Activated naive CD8-positive, alpha-beta T cell (primary cell): ENCODE results near the gene HOXB1.
"Not testable (repeated sequence)": the region's sequence is repeated elsewhere in the genome, so short reads cannot be mapped to it uniquely, and the experiment has no call there.

ENCODE experiments used
- H3K27ac Mint-ChIP-seq: one replicate; pipeline ENCODE4 v1.8.0; 2021; ENCODE audit warnings: mixed read lengths
- H3K27me3 Mint-ChIP-seq: one replicate; pipeline ENCODE4 v1.8.0; 2021; ENCODE audit warnings: mixed read lengths
- H3K36me3 Mint-ChIP-seq: one replicate; pipeline ENCODE4 v1.8.0; 2021; ENCODE audit warnings: mixed read lengths
- H3K4me1 Mint-ChIP-seq: one replicate; pipeline ENCODE4 v1.8.0; 2021; ENCODE audit warnings: low read depth, mixed read lengths
- H3K4me3 Mint-ChIP-seq: one replicate; pipeline ENCODE4 v1.8.0; 2021; ENCODE audit warnings: mild to moderate bottlenecking, mixed read lengths
- H3K9me3 Mint-ChIP-seq: one replicate; pipeline ENCODE4 v1.8.0; 2021; ENCODE audit warnings: low read depth, mixed read lengths

The HOXB1 gene

GRCh38 chr17:48544349-48545021 lies 13.7 kb upstream of the HOXB1 start:
- H3K4me3 Mint-ChIP-seq: peak overlapping the region; percentile 97
- H3K27me3 Mint-ChIP-seq: peaks cover 2% of the 10 kb centered on the region
- no peaks in the 10 kb centered on the region for H3K36me3 Mint-ChIP-seq
- peaks cover 55% of the 10 kb centered on the region for H3K4me1 Mint-ChIP-seq
- no peaks in the 10 kb centered on the region for H3K9me3 Mint-ChIP-seq
- peak overlapping the region; percentile 95 for H3K27ac Mint-ChIP-seq

DNA sequence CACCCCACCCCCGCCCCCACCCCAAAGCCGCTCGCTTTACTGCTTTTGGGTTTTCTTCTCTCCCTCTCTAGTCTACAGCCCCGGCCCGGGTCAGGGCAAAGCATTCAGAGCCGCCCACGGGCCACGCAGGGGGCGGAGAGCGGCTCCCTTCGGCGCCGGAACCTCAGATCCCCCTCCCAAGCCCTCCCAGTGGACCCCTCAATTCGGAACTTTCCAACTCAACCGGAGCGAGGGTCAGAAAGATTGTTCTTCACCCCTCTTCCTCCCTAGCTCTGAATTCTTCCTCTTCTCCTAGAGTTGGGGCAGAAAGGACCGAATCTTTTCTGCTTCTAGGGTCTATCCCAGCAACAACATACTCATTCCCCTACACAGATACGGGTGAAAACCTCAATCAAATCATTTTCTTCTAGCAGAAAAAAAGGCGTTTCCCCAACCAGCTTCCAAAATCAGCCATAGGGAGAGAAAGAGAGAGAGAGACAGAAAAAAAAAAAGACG lies 13.1 kb upstream of the HOXB1 start:
- peaks cover 55% of the 10 kb centered on the region for H3K4me1 Mint-ChIP-seq
- peaks cover 2% of the 10 kb centered on the region for H3K27me3 Mint-ChIP-seq
- no peaks in the 10 kb centered on the region for H3K36me3 Mint-ChIP-seq
- peak overlapping the region; percentile 97 for H3K4me3 Mint-ChIP-seq
- peak overlapping the region; percentile 95 for H3K27ac Mint-ChIP-seq
- H3K9me3 Mint-ChIP-seq: no peaks in the 10 kb centered on the region

GRCh38 chr17:48543107-48543853 lies 12.5 kb upstream of the HOXB1 start:
- Mint-ChIP-seq H3K27me3 (peaks cover 2% of the 10 kb centered on the region), H3K36me3 (no peaks in the 10 kb centered on the region), H3K4me3 (peak overlapping the region; percentile 98), H3K9me3 (no peaks in the 10 kb centered on the region), H3K27ac (peak overlapping the region; percentile 95), H3K4me1 (peaks cover 51% of the 10 kb centered on the region)

GRCh38 chr17:48542698-48543106 lies 11.9 kb upstream of the HOXB1 start:
- Mint-ChIP-seq H3K9me3 (no peaks in the 10 kb centered on the region), H3K4me1 (peaks cover 46% of the 10 kb centered on the region), H3K36me3 (no peaks in the 10 kb centered on the region), H3K27me3 (peaks cover 2% of the 10 kb centered on the region), H3K4me3 (peak overlapping the region; percentile 98), H3K27ac (peak overlapping the region; percentile 91)

DNA sequence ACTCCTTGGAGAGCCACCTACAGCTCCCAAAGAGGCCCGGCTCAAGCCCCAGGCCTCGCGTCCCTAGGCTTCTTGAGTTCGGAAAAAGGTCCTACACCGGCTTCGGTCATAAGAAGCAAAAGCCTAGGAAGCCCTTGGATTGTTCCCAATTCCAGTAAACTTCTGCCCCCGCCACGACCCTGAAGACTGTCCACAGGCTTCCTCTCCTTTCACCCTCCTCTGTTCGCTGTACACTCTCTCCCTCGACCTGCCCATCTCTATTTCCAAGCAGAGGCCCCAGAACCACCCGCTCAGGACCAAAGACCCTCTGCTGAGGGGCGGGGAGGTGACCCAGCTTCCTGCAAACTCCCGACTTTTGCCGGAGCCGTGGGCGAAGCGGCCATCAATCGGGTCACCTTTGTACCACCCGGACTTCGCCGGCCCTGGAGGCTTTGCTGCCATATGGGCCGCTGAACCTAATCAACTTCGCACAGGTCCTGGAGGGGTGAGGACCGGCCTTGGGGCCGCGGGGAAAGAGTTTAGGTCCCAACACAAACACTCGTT lies 11.4 kb upstream of the HOXB1 start:
- Mint-ChIP-seq H3K4me1 (peaks cover 44% of the 10 kb centered on the region), H3K36me3 (no peaks in the 10 kb centered on the region), H3K27me3 (peaks cover 2% of the 10 kb centered on the region), H3K9me3 (no peaks in the 10 kb centered on the region), H3K27ac (peak overlapping the region; percentile 99), H3K4me3 (peak overlapping the region; percentile 98)

- Mint-ChIP-seq H3K9me3 (no peaks in the 10 kb centered on the region), H3K36me3 (no peaks in the 10 kb centered on the region), H3K27ac (peak overlapping the region; percentile 99), H3K4me3 (peak overlapping the region; percentile 98), H3K4me1 (peaks cover 41% of the 10 kb centered on the region), H3K27me3 (peaks cover 2% of the 10 kb centered on the region)
These were observed 10.8 kb upstream of the HOXB1 start for GRCh38 chr17:48541577-48542113.

- Mint-ChIP-seq H3K4me1 (peaks cover 38% of the 10 kb centered on the region), H3K9me3 (no peaks in the 10 kb centered on the region), H3K27me3 (peaks cover 2% of the 10 kb centered on the region), H3K27ac (peak overlapping the region; percentile 99), H3K4me3 (peak overlapping the region; percentile 98), H3K36me3 (no peaks in the 10 kb centered on the region)
These were observed 10.3 kb upstream of the HOXB1 start for GRCh38 chr17:48541036-48541576.

- peak overlapping the region; percentile 73 for H3K27ac Mint-ChIP-seq
- peak overlapping the region; percentile 46 for H3K4me3 Mint-ChIP-seq
- H3K4me1 Mint-ChIP-seq: peaks cover 29% of the 10 kb centered on the region
- H3K36me3 Mint-ChIP-seq: no peaks in the 10 kb centered on the region
- peaks cover 2% of the 10 kb centered on the region for H3K27me3 Mint-ChIP-seq
- H3K9me3 Mint-ChIP-seq: no peaks in the 10 kb centered on the region
These were observed 9.4 kb upstream of the HOXB1 start for GRCh38 chr17:48540213-48540612.

DNA sequence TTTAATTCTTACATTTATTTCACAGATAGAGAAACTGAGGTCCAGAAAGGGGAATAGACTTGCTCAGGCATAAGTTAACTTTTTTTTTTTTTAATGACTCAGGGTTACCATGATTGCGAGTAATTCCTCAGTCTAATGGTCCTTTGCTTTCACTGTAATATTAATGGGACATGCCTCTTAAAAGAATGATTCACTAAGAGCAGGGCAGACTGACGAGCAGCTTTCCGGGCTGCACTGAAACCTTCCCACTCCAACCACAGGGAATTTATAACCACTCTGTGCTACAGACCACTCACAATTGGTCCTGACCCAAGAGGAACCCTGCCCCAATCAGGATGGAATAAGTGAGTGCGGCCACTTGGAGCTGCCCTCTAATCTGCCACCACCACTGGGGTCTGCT lies 8.4 kb upstream of the HOXB1 start:
- H3K36me3 Mint-ChIP-seq: no peaks in the 10 kb centered on the region
- peaks cover 23% of the 10 kb centered on the region for H3K4me1 Mint-ChIP-seq
- no peak overlapping the region for H3K4me3 Mint-ChIP-seq
- H3K9me3 Mint-ChIP-seq: no peaks in the 10 kb centered on the region
- H3K27me3 Mint-ChIP-seq: peaks cover 2% of the 10 kb centered on the region
- H3K27ac Mint-ChIP-seq: no peak overlapping the region

DNA sequence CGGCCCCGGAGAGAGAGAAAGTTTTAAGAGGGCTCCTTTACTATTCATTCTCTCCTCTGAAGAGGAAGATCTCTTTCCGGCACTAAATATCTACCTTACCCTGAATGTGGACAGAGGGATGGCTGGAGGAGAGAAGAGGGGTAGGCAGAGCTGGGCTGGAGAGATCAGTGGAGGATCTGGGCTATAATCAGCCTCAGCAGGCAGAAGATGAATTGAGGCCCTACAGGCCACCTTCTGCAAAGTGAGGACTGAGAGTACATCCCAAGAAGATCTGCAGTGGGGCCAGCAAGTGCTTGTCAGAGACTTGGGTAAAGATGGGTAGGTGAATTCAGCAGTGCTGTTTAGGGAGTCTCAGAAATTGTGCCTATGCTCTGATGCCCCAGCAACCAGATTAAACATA lies 6.5 kb upstream of the HOXB1 start:
- H3K9me3 Mint-ChIP-seq: no peaks in the 10 kb centered on the region
- no peak overlapping the region for H3K27ac Mint-ChIP-seq
- peaks cover 17% of the 10 kb centered on the region for H3K4me1 Mint-ChIP-seq
- H3K36me3 Mint-ChIP-seq: no peaks in the 10 kb centered on the region
- no peak overlapping the region for H3K4me3 Mint-ChIP-seq
- no peaks in the 10 kb centered on the region for H3K27me3 Mint-ChIP-seq

GRCh38 chr17:48535793-48536559 lies 5.2 kb upstream of the HOXB1 start:
- H3K9me3 Mint-ChIP-seq, H3K4me3 Mint-ChIP-seq, H3K27me3 Mint-ChIP-seq, H3K36me3 Mint-ChIP-seq, H3K4me1 Mint-ChIP-seq, H3K27ac Mint-ChIP-seq: not testable (repeated sequence)

DNA sequence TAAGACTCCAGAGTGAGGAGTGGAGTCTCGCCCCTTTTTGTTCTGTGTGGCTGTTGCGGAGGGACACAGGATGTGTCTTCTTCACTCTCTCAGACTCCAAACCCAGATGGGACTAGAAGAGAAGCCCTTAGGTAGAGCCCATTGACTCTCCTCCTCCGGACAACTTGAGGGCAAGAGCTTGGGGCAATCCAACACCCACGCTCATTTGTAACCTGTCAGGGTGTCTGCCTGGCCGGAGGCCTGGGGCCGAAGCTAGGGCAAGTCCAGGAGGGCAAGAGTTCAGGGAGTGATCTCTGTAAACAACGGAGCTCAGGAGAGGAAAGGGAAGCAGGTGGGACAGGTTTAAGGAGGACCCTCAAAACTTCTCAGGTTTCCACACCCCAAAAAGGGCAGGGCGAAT lies 1.4 kb upstream of the HOXB1 start:
- H3K4me1 Mint-ChIP-seq: peaks cover 2% of the 10 kb centered on the region
- no peak overlapping the region for H3K4me3 Mint-ChIP-seq
- H3K27me3 Mint-ChIP-seq: no peaks in the 10 kb centered on the region
- no peaks in the 10 kb centered on the region for H3K9me3 Mint-ChIP-seq
- no peak overlapping the region for H3K27ac Mint-ChIP-seq
- H3K36me3 Mint-ChIP-seq: no peaks in the 10 kb centered on the region

DNA sequence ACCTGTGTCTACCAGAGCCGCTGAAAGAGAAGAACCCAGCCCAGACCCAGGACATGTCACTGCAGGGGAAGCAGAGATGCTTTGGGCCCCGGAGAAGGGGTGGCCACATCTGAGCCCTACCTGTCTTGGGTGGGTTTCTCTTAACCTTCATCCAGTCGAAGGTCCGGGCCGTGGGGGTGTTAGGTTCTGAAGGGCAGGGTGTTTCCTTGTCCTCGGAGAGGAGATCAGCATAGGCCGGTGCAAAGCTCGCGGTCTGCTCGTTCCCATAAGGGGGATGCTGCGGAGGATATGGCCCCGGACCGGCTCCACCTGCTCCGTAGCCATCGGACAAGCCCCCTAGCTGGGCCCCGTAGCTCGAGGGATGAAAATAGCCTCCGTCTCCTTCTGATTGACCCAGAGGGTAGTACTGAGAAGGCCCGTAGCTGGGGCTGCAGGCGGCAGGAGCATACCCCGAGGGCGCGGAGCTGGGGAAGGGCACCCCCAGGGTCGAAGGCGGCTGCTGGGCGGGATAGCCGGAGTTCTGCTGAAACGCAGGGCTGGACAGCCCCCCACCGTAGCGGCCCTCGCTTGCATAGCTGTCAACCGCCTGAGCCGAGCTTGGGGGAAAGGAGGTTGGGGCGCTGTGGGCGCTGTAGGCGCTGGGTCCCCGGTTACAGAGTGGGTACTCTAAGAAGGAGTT lies 464 bp downstream of the HOXB1 start:
- peaks cover 8% of the 10 kb centered on the region for H3K27me3 Mint-ChIP-seq

DNA sequence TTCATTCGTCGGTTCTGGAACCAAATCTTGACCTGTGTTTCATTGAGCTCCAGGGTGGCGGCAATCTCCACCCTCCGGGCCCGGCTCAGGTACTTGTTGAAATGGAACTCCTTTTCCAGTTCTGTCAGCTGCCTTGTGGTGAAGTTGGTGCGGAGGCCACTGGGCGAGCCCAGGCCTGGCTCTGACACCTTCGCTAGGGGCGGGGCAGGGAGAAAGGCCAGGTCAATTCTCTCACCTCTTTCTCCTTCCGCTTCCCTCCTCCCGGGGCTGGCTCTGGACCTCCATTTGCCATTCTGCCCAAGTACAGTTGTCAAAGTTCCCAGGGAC lies 1.2 kb downstream of the HOXB1 start:
- Mint-ChIP-seq H3K4me3 (no peak overlapping the region), H3K27ac (no peak overlapping the region), H3K27me3 (peaks cover 11% of the 10 kb centered on the region)

More for the DNA sequence above, 464 bp downstream of the HOXB1 start:
- Mint-ChIP-seq H3K36me3 (no peaks in the 10 kb centered on the region), H3K4me3 (no peak overlapping the region), H3K27ac (no peak overlapping the region), H3K4me1 (peaks cover 6% of the 10 kb centered on the region), H3K9me3 (no peaks in the 10 kb centered on the region)

More for the DNA sequence above, 1.2 kb downstream of the HOXB1 start:
- Mint-ChIP-seq H3K4me1 (peaks cover 6% of the 10 kb centered on the region), H3K9me3 (no peaks in the 10 kb centered on the region), H3K36me3 (no peaks in the 10 kb centered on the region)
